IMR-90 (cell line): ENCODE results near the gene SPSB4. TPM values are rescaled to one million over a fixed set of nuclear protein-coding genes. Genes with fewer than 3 reads are reported as not detected.

Experiments used
- ATAC-seq: fragments of 200-7000 bp; cut with Tn5 transposase; 2 replicates; pipeline ENCODE4 v1.9.1; 2020; ENCODE audit warnings: low read depth, mild to moderate bottlenecking, moderate library complexity
- BruUV-seq: library from RNA; stranded (reverse); fragments of 400-500 nt; replicated peaks from 2 replicates; lab custom pipeline; 2021; lab: Mats Ljungman, UMichigan
- CTCF ChIA-PET: fragments of 300-600 bp; formaldehyde crosslinking; extraction: SDS; loops from one replicate; lab custom pipeline; 2021; ENCODE audit warnings: antibody characterized with exemption; lab: Yijun Ruan, JAX
- POLR2A ChIA-PET: fragments of 300-600 bp; sonication (Branson Sonifier 250); formaldehyde crosslinking; loops from one replicate; lab custom pipeline; 2022; ENCODE audit warnings: antibody characterized with exemption; ENCODE audit not compliant: unreplicated experiment; lab: Charles Lee
- DNase-seq: peaks from one replicate; pipeline ENCODE4 v3.0.0; 2013
- H2AFZ ChIP-seq: replicated peaks from 2 replicates; pipeline ENCODE3; 2013; ENCODE audit warnings: low read length, mild to moderate bottlenecking; ENCODE audit not compliant: poor library complexity
- H2AK5ac ChIP-seq: 2 replicates; pipeline ENCODE4 v1.6.1; 2013; ENCODE audit warnings: low read depth, low read length, inconsistent platforms
- H2AK9ac ChIP-seq: replicated peaks from 2 replicates; pipeline ENCODE3; 2013; ENCODE audit warnings: mild to moderate bottlenecking, low read depth, low read length, moderate library complexity; ENCODE audit not compliant: poor library complexity
- H2BK120ac ChIP-seq: 2 replicates; pipeline ENCODE4 v1.6.1; 2013; ENCODE audit warnings: low read depth, low read length, inconsistent platforms
- H2BK15ac ChIP-seq: 3 replicates; pipeline ENCODE4 v1.6.1; 2013; ENCODE audit warnings: low read depth, low read length, inconsistent platforms
- H2BK20ac ChIP-seq: 2 replicates; pipeline ENCODE4 v1.6.1; 2013; ENCODE audit warnings: low read depth, mild to moderate bottlenecking, inconsistent platforms, low read length, moderate library complexity
- H2BK5ac ChIP-seq: 2 replicates; pipeline ENCODE4 v1.6.1; 2013; ENCODE audit warnings: mild to moderate bottlenecking, low read depth, low read length, inconsistent platforms; ENCODE audit not compliant: poor library complexity, severe bottlenecking
- H3K14ac ChIP-seq: replicated peaks from 2 replicates; pipeline ENCODE4 v1.6.1; 2013; ENCODE audit warnings: low read depth, low read length, inconsistent platforms
- H3K18ac ChIP-seq: 2 replicates; pipeline ENCODE4 v1.6.1; 2013; ENCODE audit warnings: low read depth, low read length, control low read depth
- H3K23ac ChIP-seq: 2 replicates; pipeline ENCODE4 v1.6.1; 2013; ENCODE audit warnings: low read depth, low read length, inconsistent platforms
- H3K27ac ChIP-seq: 2 replicates; pipeline ENCODE4 v1.5.1; 2013; ENCODE audit warnings: mild to moderate bottlenecking, control low read depth, low read length; ENCODE audit not compliant: insufficient read depth
- H3K27me3 ChIP-seq: 2 replicates; pipeline ENCODE4 v1.6.1; 2013; ENCODE audit warnings: low read length; ENCODE audit not compliant: control insufficient read depth, insufficient read depth
- H3K36me3 ChIP-seq: 2 replicates; pipeline ENCODE4 v1.6.1; 2013; ENCODE audit warnings: low read length, mixed read lengths; ENCODE audit not compliant: control insufficient read depth, insufficient read depth
- H3K4ac ChIP-seq: 2 replicates; pipeline ENCODE4 v1.6.1; 2013; ENCODE audit warnings: low read depth, low read length, inconsistent platforms
- H3K4me1 ChIP-seq: 2 replicates; pipeline ENCODE4 v1.6.1; 2013; ENCODE audit warnings: low read length, mixed read lengths; ENCODE audit not compliant: control insufficient read depth, insufficient read depth
- H3K4me2 ChIP-seq: 2 replicates; pipeline ENCODE4 v1.6.1; 2013; ENCODE audit warnings: low read depth, mild to moderate bottlenecking, control low read depth, low read length, moderate library complexity
- H3K4me3 ChIP-seq: 2 replicates; pipeline ENCODE4 v1.5.1; 2013; ENCODE audit warnings: low read depth, mild to moderate bottlenecking, control low read depth, low read length, moderate library complexity; ENCODE audit not compliant: insufficient read depth
- H3K56ac ChIP-seq: 2 replicates; pipeline ENCODE4 v1.6.1; 2013; ENCODE audit warnings: low read length, inconsistent platforms; ENCODE audit not compliant: insufficient read depth; ENCODE audit errors: extremely low read depth
- H3K79me1 ChIP-seq, 2 experiments: 2 replicates each; pipeline ENCODE4 v1.6.1; 2013; ENCODE audit warnings: low read length in 2 of 2, inconsistent platforms in 1 of 2, low read depth in 1 of 2
- H3K9ac ChIP-seq: 2 replicates; pipeline ENCODE4 v1.6.1; 2013; ENCODE audit warnings: low read depth, low read length, control low read depth
- H3K9me1 ChIP-seq: 2 replicates; pipeline ENCODE4 v1.6.1; 2013; ENCODE audit warnings: low read length, inconsistent platforms; ENCODE audit not compliant: insufficient read depth
- H3K9me3 ChIP-seq: 2 replicates; pipeline ENCODE4 v1.6.1; 2013; ENCODE audit warnings: low read length; ENCODE audit not compliant: control insufficient read depth, insufficient read depth
- H4K20me1 ChIP-seq: 2 replicates; pipeline ENCODE4 v1.6.1; 2013; ENCODE audit warnings: low read length, inconsistent platforms; ENCODE audit not compliant: insufficient read depth
- H4K5ac ChIP-seq: 2 replicates; pipeline ENCODE4 v1.6.1; 2013; ENCODE audit warnings: mild to moderate bottlenecking, low read depth, low read length, control low read depth
- H4K8ac ChIP-seq, 2 experiments: 2 replicates each; pipeline ENCODE4 v1.6.1; 2013; ENCODE audit warnings: low read depth in 2 of 2, low read length in 2 of 2, control low read depth in 1 of 2, inconsistent platforms in 1 of 2
- H4K91ac ChIP-seq: 2 replicates; pipeline ENCODE4 v1.6.1; 2013; ENCODE audit warnings: low read depth, low read length, inconsistent platforms; ENCODE audit not compliant: insufficient read depth
- BHLHE40 ChIP-seq: fragments of 150-350 bp; IDR thresholded peaks from 2 replicates; pipeline ENCODE4 v1.6.1; 2016; ENCODE audit warnings: mild to moderate bottlenecking, low read depth, low read length
- CHD1 ChIP-seq: IDR thresholded peaks from 2 replicates; pipeline ENCODE4 v1.6.1; 2012; ENCODE audit warnings: low read depth, low read length, improper control_type of control experiment
- WGBS, 2 experiments: methylation state at CpG; one replicate each; pipeline versions ENCODE4 v1.1.5 to v1.1.7; 2013; ENCODE audit warnings: missing lambda C conversion rate in 2 of 2; ENCODE audit not compliant: insufficient read length in 1 of 2; ENCODE audit errors: extremely low coverage in 2 of 2; 5-methylcytosine and 5-hydroxymethylcytosine counted together
- dilution Hi-C: fragments of 300-500 bp; cut with HindIII; formaldehyde crosslinking; loops from one replicate; pipeline ENCODE4 v1.14.3; 2018; ENCODE audit warnings: low sequenced_read_pairs; ENCODE audit not compliant: unreplicated experiment
- in situ Hi-C: fragments of 300-500 bp; cut with MboI; formaldehyde crosslinking; loops from 3 replicates; pipeline ENCODE4 v1.14.3; 2019; ENCODE audit warnings: low sequenced_read_pairs, inconsistent platforms, mixed read lengths
- intact Hi-C: fragments of 100-400 bp; cut with micrococcal nuclease; formaldehyde crosslinking; loops from 2 replicates; pipeline ENCODE4 v1.10.0; 2022
- polyA plus RNA-seq, 3 experiments: library from polyadenylated mRNA; depleted of rRNA; stranded (reverse); fragments of >200 nt; gene quantifications; 2 replicates each; pipeline ENCODE4 v1.2.3, GENCODE V29; 2012; ENCODE audit warnings: low replicate concordance in 1 of 3
- total RNA-seq: library from RNA; depleted of rRNA; stranded (reverse); fragments of >200 nt; gene quantifications from 2 replicates; pipeline ENCODE4 v1.2.3, GENCODE V29; 2012
- TF ChIP-seq, protein P1 (sequence below): conservative IDR thresholded peaks from 2 replicates; pipeline ENCODE4 v1.5.1; 2012; ENCODE audit warnings: mild to moderate bottlenecking, low read depth, low read length, improper control_type of control experiment

The SPSB4 gene
- total and polyA plus RNA-seq, 2 of the 4 experiments (the other 2 are of a cell fraction) = not detected

DNA sequence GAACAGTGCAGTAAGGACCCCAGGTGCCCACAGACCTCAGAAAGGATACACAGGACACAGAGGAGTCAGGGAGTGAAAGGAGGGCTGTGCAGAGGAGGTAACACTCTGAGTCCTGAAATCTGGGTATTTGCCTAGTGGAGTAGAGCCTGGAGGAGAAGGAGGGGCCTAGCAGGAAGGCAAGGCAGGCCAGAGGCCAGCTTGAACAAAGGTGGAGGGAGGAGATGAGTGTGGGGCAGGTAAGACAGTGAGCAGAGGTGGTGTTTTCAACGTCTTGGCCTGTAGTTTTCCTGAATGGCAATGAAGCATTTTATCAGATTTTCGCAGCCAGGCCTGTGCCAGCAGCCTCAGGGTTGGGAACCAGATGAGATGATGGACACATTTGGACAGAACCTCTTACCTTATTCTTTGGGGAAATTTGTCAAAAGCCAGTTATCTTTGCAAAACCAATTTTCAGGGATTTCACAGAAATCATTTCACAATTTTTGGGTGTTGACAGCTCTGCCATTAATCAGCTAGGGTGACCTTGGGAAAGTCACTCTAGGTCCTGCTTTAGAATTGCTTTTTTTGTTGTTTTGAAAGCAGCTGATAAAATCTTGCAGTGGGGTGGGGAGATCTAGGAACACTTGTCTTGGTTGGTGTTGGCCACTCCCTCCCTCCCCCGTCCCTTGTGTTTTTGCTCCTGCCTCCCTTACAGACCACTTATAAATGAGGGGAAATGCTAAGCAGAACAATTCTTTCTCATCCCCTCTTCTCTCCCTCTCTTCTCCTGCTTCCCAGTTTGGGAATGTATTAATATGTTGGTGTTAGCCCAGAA is 38.4 kb downstream of the SPSB4 start:
- Histone ChIP-seq H3K4ac (no peak overlapping the region), H3K4me3 (no peak overlapping the region), H3K9ac (no peak overlapping the region), H2BK120ac (no peak overlapping the region), H4K8ac (no peak overlapping the region), H3K4me2 (no peak overlapping the region), H4K91ac (no peak overlapping the region), H3K36me3 (no peaks in the 10 kb centered on the region), H2BK15ac (no peak overlapping the region), H3K23ac (no peak overlapping the region), H3K56ac (no peak overlapping the region), H2AFZ (no peak overlapping the region), H3K18ac (no peak overlapping the region), H3K9me1 (no peaks in the 10 kb centered on the region; the same call in 1 of the 2 replicates), H2AK5ac (no peak overlapping the region), H3K27ac (no peak overlapping the region), H3K27me3 (peaks cover 14% of the 10 kb centered on the region; the same call in 1 of the 2 replicates), H3K4me1 (no peaks in the 10 kb centered on the region), H3K79me1 (no peaks in the 10 kb centered on the region), H2BK20ac (no peak overlapping the region), H4K5ac (no peak overlapping the region), H2BK5ac (no peak overlapping the region), H4K20me1 (no peaks in the 10 kb centered on the region), H3K14ac (no peak overlapping the region), H3K9me3 (no peaks in the 10 kb centered on the region), H2AK9ac (no peak overlapping the region)
- dilution Hi-C loops (no loop called here), intact Hi-C loops (no loop called here), in situ Hi-C loops (no loop called here)
- TF ChIP-seq, protein P1, sequence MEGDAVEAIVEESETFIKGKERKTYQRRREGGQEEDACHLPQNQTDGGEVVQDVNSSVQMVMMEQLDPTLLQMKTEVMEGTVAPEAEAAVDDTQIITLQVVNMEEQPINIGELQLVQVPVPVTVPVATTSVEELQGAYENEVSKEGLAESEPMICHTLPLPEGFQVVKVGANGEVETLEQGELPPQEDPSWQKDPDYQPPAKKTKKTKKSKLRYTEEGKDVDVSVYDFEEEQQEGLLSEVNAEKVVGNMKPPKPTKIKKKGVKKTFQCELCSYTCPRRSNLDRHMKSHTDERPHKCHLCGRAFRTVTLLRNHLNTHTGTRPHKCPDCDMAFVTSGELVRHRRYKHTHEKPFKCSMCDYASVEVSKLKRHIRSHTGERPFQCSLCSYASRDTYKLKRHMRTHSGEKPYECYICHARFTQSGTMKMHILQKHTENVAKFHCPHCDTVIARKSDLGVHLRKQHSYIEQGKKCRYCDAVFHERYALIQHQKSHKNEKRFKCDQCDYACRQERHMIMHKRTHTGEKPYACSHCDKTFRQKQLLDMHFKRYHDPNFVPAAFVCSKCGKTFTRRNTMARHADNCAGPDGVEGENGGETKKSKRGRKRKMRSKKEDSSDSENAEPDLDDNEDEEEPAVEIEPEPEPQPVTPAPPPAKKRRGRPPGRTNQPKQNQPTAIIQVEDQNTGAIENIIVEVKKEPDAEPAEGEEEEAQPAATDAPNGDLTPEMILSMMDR = no peak
- TF ChIP-seq CHD1 (no peak), BHLHE40 (no peak)
- ChIA-PET POLR2A (no interaction called here), CTCF (no interaction called here)
- no peak for DNase-seq
- WGBS, 2 experiments = 0% methylated on average over 1 of the region's 3 CpGs; no CpG with 5 or more reads in 1 of the 2 experiments
- BruUV-seq = no TSS peak
- ATAC-seq = no peak
